ENCODE measurements around the gene MILR1. TPM values are rescaled to one million over a fixed set of nuclear protein-coding genes. Genes with fewer than 3 reads are reported as not detected.

Gene MILR1
- total RNA-seq, 4 donors from 2014 or later = 0.79 to 8.1 (median 1.8) TPM

GRCh38 chr17:64402469-64402868 lies 46.4 kb upstream of the MILR1 start:
- no peaks in the 10 kb centered on the region for H3K36me3 ChIP-seq
- WGBS, 2 donors = 98 to 100% methylated on average over 5 of the region's 5 CpGs
- no peak overlapping the region for H3K4me3 ChIP-seq
- intact Hi-C loops (cut with DNase I) = no loop called here
- H3K4me1 ChIP-seq = peaks cover 0 to 10% (median 0%) of the 10 kb centered on the region in 3 donors
- no peaks in the 10 kb centered on the region for H3K9me3 ChIP-seq
- TF ChIP-seq POLR2A (IDR thresholded peaks at IDR 0.05) (no peak), CTCF (IDR thresholded peaks at IDR 0.05) (no peak)
- no peak overlapping the region for H3K27ac ChIP-seq
- no peaks in the 10 kb centered on the region for H3K27me3 ChIP-seq
- DNase-seq = no peak

- Histone ChIP-seq H3K4me3 (no peak overlapping the region), H3K9me3 (no peaks in the 10 kb centered on the region), H3K36me3 (no peaks in the 10 kb centered on the region), H3K27ac (peak overlapping the region in 1 of 4 donors; percentile 16), H3K27me3 (no peaks in the 10 kb centered on the region), H3K4me1 (peaks cover 0 to 9% (median 0%) of the 10 kb centered on the region in 3 donors)
- WGBS, 2 donors = 74 to 84% methylated on average over 6 of the region's 6 CpGs
- DNase-seq = no peak
- TF ChIP-seq CTCF (IDR thresholded peaks at IDR 0.05) = no peak
- no peak for TF ChIP-seq POLR2A (IDR thresholded peaks at IDR 0.05)
- intact Hi-C loops (cut with DNase I) = no loop called here
Observed at GRCh38 chr17:64403881-64404460, 44.9 kb upstream of the MILR1 start.

- H3K9me3 ChIP-seq = no peaks in the 10 kb centered on the region
- DNase-seq = no peak
- no peak overlapping the region for H3K4me3 ChIP-seq
- peak overlapping the region in 1 of 4 donors; percentile 10 for H3K27ac ChIP-seq
- H3K4me1 ChIP-seq = peaks cover 0 to 21% (median under 1%) of the 10 kb centered on the region in 3 donors
- 53 to 78% methylated on average over 12 to 13 of the region's 14 CpGs for WGBS, 2 donors
- no peaks in the 10 kb centered on the region for H3K36me3 ChIP-seq
- no peaks in the 10 kb centered on the region for H3K27me3 ChIP-seq
- TF ChIP-seq CTCF (IDR thresholded peaks at IDR 0.05) = no peak
- TF ChIP-seq POLR2A (IDR thresholded peaks at IDR 0.05) = no peak
- intact Hi-C loops (cut with DNase I) = no loop called here
Observed at GRCh38 chr17:64406321-64407200, 42.4 kb upstream of the MILR1 start.

GRCh38 chr17:64410750-64411490 lies 38.0 kb upstream of the MILR1 start:
- H3K9me3 ChIP-seq = no peaks in the 10 kb centered on the region

More at GRCh38 chr17:64410750-64411490, 38.0 kb upstream of the MILR1 start:
- WGBS, 2 donors = 93 to 95% methylated on average over 4 of the region's 4 CpGs
- intact Hi-C loops (cut with DNase I) = no loop called here
- Histone ChIP-seq H3K27ac (peak overlapping the region in 2 of 4 donors; percentile 29 to 47), H3K4me1 (peaks cover 3 to 32% (median 3%) of the 10 kb centered on the region in 3 donors), H3K4me3 (no peak overlapping the region), H3K27me3 (no peaks in the 10 kb centered on the region), H3K36me3 (no peaks in the 10 kb centered on the region)
- TF ChIP-seq POLR2A (IDR thresholded peaks at IDR 0.05) (no peak), CTCF (IDR thresholded peaks at IDR 0.05) (no peak)
- DNase-seq = no peak
